ENCODE measurements around the gene EVC2.

DNA sequence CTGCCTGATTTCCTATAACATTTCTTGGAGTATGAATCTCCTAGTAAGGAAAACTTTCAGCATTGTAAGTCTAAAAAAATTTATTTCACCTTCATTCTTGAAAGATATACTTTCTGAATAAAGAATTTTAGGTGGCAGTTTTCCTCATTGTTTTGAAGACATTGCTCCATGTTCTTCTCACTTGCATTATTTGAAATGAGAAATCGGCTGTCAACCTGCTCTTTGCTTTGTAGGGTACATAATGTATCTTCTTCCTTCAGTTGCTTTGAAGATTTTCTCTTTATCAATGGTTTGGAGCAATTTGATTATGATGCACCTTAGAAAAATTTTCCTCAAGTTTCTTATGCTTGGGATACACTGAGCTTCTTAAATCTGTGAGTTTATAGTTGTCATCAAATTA, 120.3 kb downstream of the EVC2 start:
- TF ChIP-seq, protein P1, sequence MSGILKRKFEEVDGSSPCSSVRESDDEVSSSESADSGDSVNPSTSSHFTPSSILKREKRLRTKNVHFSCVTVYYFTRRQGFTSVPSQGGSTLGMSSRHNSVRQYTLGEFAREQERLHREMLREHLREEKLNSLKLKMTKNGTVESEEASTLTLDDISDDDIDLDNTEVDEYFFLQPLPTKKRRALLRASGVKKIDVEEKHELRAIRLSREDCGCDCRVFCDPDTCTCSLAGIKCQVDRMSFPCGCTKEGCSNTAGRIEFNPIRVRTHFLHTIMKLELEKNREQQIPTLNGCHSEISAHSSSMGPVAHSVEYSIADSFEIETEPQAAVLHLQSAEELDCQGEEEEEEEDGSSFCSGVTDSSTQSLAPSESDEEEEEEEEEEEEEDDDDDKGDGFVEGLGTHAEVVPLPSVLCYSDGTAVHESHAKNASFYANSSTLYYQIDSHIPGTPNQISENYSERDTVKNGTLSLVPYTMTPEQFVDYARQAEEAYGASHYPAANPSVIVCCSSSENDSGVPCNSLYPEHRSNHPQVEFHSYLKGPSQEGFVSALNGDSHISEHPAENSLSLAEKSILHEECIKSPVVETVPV (CRISPR knock-in tag; IDR thresholded peaks at IDR 0.05), result no peak
- TF ChIP-seq GLIS3 (CRISPR knock-in tag; IDR thresholded peaks at IDR 0.05) (no peak), BACH2 (CRISPR knock-in tag; IDR thresholded peaks at IDR 0.05; ENCODE audit: borderline replicate concordance) (no peak), ZNF70 (CRISPR knock-in tag; IDR thresholded peaks at IDR 0.05) (no peak), ESRRG (CRISPR knock-in tag; IDR thresholded peaks at IDR 0.05) (no peak), ISL1 (CRISPR knock-in tag; IDR thresholded peaks at IDR 0.05) (no peak), TCF4 (CRISPR knock-in tag; IDR thresholded peaks at IDR 0.05; ENCODE audit: borderline replicate concordance) (no peak), PPARA (CRISPR knock-in tag; IDR thresholded peaks at IDR 0.05; ENCODE audit: borderline replicate concordance) (no peak), ZFP3 (CRISPR knock-in tag; IDR thresholded peaks at IDR 0.05) (no peak), TOX (CRISPR knock-in tag; IDR thresholded peaks at IDR 0.05; ENCODE audit: borderline replicate concordance) (no peak), ZC3H10 (CRISPR knock-in tag; IDR thresholded peaks at IDR 0.05) (no peak)

All from SK-N-SH treated with all-trans-retinoic acid at 6 μM for 48 hours (cell line).